ENCODE results near the gene OPTC.
"Not testable (repeated sequence)": the region's sequence is repeated elsewhere in the genome, so short reads cannot be mapped to it uniquely, and the experiment has no call there.

Gene OPTC, protein sequence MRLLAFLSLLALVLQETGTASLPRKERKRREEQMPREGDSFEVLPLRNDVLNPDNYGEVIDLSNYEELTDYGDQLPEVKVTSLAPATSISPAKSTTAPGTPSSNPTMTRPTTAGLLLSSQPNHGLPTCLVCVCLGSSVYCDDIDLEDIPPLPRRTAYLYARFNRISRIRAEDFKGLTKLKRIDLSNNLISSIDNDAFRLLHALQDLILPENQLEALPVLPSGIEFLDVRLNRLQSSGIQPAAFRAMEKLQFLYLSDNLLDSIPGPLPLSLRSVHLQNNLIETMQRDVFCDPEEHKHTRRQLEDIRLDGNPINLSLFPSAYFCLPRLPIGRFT

DNA sequence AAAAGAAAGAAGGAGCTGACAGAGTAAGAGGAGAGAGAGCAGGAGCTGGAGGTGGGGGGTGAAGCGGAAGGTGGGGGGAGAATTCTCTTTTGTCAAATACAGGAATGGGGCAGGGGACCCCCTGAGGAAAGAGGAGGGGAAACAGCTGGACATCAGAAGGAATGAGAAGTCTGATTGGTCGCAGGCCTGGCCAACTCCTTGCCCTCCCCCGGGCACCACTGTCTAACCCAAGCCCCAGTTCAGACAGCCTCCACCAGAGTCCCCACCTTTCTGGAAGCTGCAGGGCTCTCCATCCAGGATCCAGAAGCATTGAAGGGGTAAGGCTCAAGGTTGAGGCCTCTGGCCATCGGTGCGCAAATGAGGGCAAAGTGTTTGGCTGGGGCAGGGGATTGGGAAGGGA is at the start of gene OPTC:
TSS of gene OPTC (plus strand) at position 253 of the 400 bp plus-strand sequence. CDS start 1,853 bp downstream, outside the sequence.
- no peak for DNase-seq (ENCODE audit: low read depth)

GRCh38 chr1:203444171-203444576 is 49.8 kb upstream of the OPTC start:
- no peak for DNase-seq (ENCODE audit: low read depth)

DNA sequence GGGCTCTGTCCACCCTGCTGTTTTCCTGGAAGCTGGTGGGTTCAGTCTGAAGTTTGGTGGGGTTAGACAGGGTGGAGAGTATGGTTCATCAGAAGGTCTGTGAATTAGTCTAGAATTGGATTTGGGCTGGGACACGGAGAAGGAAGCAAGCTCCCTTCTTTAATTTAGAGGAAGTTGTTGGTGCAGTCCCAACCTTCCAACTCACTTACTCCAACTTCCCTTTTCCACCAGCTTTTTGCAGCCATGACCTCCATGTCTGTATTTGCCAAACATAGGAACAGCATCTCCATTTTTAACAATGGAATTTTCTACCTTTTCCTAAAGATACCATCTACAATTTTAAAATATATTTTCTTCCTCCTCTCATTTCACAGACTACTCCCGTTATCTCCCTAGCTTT is 46.8 kb upstream of the OPTC start:
- DNase-seq (ENCODE audit: low read depth), result no peak

GRCh38 chr1:203447598-203447997 is 46.4 kb upstream of the OPTC start:
- DNase-seq (ENCODE audit: low read depth), result not testable (repeated sequence)

GRCh38 chr1:203448521-203449061 is 45.4 kb upstream of the OPTC start:
- DNase-seq (ENCODE audit: low read depth), result no peak

GRCh38 chr1:203450001-203450400 is 44.0 kb upstream of the OPTC start:
- DNase-seq (ENCODE audit: low read depth), result no peak

- DNase-seq (ENCODE audit: low read depth), result no peak
These were observed 43.3 kb upstream of the OPTC start for GRCh38 chr1:203450479-203451149.

- DNase-seq (ENCODE audit: low read depth), result no peak
These were observed 41.8 kb upstream of the OPTC start for GRCh38 chr1:203451836-203452784.

DNA sequence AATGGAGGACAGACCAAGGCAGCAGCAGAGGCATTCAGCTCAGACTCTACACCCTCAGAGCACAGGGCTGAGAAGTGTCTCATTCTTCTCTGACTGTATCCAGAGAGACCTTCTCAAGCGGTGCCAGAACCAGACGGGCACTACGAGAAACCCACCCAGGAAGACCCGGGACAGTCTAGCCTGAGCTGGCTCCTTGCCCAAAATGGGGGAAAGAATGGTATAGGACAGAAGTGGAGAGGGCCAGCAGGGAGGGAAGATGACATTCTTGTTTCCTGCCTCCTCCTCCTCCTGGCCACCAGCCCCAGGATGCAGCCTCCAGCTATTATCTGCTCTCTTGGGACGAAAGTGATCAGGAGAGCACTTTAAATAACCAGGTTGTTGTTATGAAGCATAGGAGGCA is 40.9 kb upstream of the OPTC start:
- no peak for DNase-seq (ENCODE audit: low read depth)

- DNase-seq (ENCODE audit: low read depth), result no peak
These were observed 40.3 kb upstream of the OPTC start for GRCh38 chr1:203453616-203454015.

DNA sequence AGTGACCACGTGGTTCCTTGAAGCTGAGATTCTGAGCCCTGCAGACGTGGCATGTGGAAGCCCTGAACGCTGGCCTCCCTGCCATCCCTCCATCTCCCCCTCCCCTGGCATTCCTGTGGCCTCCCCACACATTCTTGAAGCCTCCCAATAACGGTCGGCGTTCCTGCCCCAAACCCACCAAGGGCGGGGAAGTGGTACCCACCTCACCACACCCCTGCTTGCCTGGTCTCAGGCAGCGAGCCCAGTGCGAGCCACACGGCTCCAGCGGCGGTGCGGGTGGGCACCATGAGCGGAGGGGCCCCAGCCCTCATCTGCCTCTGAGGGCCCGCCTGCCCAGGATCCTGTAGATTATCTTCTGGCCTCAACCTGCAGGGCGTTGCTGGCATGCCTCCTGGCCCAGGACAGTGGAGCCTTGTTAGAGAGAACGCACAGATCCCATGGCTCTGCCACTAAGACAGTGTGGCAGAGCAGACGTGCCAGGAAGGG is 38.9 kb upstream of the OPTC start:
- DNase-seq (ENCODE audit: low read depth), result no peak

DNA sequence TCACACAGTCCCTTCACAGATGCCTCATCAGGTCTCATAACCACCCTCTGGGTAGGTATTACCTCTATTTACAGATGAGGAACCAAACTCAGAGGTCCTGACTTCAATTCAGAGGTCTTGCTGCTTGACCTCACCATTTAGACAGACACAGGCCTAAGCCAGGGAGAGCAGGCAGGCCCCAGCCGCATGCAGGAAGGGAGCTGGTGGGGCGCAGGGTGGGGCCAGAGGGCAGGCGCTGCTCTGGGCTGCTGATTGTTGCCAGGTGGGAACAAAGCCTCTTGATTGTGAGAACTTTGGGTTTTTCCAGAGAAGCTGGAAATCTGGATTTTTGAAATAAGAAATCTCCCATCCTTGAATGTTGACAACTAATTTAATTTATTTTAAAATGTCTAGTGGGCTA is 38.2 kb upstream of the OPTC start:
- no peak for DNase-seq (ENCODE audit: low read depth)

DNA sequence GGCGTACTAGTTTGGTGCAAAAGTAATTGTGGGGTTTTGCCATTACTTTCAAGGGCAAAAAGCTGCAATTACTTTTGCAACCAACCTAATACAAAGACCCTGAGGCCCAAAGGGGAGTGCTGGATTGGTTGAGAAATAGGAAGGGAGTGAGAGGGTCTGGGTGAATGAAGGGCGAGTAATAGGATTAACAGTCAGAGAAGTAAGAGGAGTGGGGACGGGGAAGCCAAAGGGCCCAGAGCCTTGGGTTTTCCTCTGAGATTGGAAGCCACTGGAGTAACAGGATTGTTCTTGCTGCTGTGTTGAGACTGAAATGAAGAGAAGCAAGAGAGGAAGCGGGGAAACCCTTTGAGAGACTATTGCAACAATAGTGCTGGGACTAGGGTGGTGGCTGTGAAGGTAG is 37.4 kb upstream of the OPTC start:
- no peak for DNase-seq (ENCODE audit: low read depth)

DNA sequence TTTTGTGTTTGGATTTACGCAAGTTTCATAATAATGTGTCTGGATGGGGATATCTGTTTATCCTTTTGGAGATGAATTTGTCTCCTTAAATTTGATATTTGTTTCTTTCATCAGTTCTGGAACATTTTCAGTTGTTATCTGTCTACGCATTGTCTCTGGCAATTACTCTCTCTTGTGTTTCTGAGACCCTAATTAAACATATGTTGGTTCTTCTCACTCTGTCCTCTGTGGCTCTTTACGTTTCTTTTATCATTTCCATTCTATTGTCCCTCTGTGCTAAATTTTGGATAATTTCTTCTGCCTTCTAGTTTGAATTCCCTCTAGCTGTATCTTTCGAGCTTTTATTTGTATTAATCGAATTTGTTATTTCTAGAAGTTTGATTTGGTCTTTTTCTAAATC is 35.9 kb upstream of the OPTC start:
- DNase-seq (ENCODE audit: low read depth), result no peak

GRCh38 chr1:203459671-203460201 is 34.2 kb upstream of the OPTC start:
- no peak for DNase-seq (ENCODE audit: low read depth)

- DNase-seq (ENCODE audit: low read depth), result no peak
These were observed 32.2 kb upstream of the OPTC start for GRCh38 chr1:203461717-203462116.

DNA sequence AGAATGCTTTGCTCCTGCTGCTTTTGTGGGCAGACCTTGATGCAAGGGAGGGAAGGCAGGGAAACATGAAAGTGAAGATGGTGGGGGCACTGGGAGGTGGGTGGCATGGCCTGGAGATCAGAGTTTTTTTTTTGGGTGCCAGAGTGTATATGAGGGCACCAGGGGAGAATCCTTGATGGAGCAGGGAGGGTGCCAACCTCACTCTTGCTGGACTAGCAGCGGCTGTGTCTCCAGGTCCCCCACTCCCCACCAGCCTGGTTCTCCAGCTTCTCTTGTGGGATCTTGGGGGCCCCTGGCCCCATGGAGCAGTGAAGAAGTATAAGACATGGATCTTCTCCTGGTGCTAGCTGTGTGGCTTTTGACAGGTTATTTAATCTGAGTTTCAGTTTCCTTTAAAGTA is 31.8 kb upstream of the OPTC start:
- DNase-seq (ENCODE audit: low read depth), result no peak

DNA sequence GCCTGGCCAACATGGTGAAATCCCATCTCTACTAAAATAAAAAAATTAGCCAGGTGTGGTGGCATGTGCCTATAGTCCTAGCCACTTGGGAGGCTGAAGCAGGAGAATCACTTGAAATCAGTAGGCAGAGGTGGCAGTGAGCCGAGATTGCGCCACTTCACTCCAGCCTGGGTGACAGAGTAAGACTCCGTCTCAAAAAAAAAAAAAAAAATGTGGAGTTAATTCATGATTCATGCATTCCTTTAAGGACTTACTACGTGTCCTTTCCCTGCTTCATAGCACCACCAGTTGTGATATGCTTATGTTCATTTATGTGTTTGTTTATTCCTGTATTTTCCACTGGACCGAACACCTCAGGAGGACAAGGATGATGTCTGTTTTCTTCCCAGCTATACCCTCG is 31.1 kb upstream of the OPTC start:
- DNase-seq (ENCODE audit: low read depth), result no peak

DNA sequence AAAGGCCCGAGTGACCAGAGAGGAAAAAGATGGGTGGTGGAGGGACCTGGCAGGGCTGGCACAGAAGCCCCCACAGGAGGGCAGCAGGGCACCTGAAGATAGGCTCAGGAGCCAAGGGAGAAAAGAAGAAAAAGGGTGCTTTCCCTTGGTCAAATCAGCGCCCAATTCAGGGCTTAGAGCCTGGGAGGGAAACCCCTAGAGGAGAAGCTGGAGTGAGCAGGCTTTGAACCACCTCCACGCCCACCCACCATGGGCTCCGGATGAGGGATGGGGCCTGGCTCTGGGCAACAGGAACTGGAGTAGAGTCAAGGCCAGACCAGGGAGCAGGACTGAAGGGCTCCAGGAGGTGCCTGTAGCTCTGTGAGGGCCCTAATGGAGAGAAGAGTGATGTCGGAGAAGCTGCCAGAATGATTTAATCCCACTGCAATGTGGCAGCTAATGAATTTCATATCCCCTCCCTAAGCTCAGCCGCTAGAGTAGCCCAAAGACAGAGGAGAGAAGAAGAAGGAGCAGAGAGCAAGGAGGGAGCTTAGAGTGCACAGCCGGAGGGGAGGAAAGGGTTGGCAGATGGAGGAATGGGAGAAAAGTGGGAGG is 30.4 kb upstream of the OPTC start:
- no peak for DNase-seq (ENCODE audit: low read depth)

DNA sequence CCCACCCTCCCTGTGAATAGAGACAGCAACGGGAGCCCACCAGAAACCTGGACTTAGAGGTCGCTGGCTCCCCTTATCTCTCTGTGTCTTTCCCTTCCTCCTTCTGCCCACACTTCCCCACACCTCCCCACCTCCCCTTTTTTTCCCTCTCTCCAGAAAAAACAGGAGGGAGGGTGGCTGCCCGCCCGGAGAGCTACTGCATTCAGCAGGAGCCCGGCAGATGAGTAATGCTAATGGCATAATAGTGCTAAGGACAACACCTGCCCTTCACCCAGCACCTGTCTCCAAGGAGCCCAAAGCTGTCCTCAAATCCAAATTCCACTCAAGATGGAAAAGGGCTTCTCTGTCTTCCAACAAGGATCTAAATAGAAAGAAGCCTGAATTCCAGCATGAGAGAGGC is 29.7 kb upstream of the OPTC start:
- no peak for DNase-seq (ENCODE audit: low read depth)

DNA sequence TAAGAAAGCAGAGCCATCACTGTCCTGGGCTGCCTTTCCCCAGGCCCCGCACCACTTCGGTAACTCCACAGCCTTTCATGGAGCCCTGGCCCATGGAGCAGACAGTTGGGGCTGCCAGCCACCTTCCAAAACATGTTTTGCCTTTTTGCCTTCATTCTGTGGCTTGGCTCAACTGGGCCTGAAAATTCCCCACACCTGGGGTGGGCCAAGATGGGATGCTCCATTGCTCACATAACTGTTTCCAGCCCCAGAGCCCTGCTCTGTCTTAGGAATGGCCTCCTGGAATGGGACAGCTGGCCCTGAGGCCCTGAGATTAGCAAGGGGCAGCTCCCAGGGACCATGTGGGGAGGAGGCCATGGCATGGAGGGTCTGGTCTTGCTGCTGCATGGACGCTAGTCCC is 29.2 kb upstream of the OPTC start:
- no peak for DNase-seq (ENCODE audit: low read depth)

All from stimulated activated CD8-positive, alpha-beta memory T cell treated with anti-CD3 and anti-CD28 coated beads, Interleukin-12 subunit alpha, Interleukin-12 subunit beta, amount 100 ng/mL, for 1 hour (primary cell).